Keratinocyte (primary cell): ENCODE measurements around the gene EXOC4. TPM values are rescaled to one million over a fixed set of nuclear protein-coding genes. Genes with fewer than 3 reads are reported as not detected.

Experiments
- DNase-seq: peaks from one replicate; pipeline ENCODE4 v3.0.0-alpha.2; 2011; ENCODE audit warnings: low read depth, missing footprints, low spot score
- FAIRE-seq: peaks from 2 replicates; lab custom pipeline; 2011; peaks lifted over from hg19 to GRCh38; lab: Jason Lieb, UNC
- H2AFZ ChIP-seq: 2 replicates; pipeline ENCODE4 v1.6.0; 2012; ENCODE audit warnings: low read length, control low read depth, inconsistent platforms; ENCODE audit not compliant: control insufficient read depth
- H3K27ac ChIP-seq: 2 replicates; pipeline ENCODE4 v1.5.1; 2011; ENCODE audit warnings: low read length; ENCODE audit not compliant: control insufficient read depth, insufficient read depth
- H3K27me3 ChIP-seq: 3 replicates; pipeline ENCODE4 v1.6.0; 2011; ENCODE audit warnings: low read length; ENCODE audit not compliant: control insufficient read depth, insufficient read depth; ENCODE audit errors: extremely low read depth
- H3K36me3 ChIP-seq, 2 experiments: 2 replicates in 1 of 2; 3 replicates in 1 of 2; pipeline ENCODE4 v1.5.1; 2011; ENCODE audit warnings: low read length in 2 of 2, mild to moderate bottlenecking in 1 of 2; ENCODE audit not compliant: control insufficient read depth in 2 of 2, insufficient read depth in 2 of 2; ENCODE audit errors: extremely low read depth in 1 of 2
- H3K4me1 ChIP-seq: 3 replicates; pipeline ENCODE4 v1.5.1; 2011; ENCODE audit warnings: low read length; ENCODE audit not compliant: control insufficient read depth, insufficient read depth; ENCODE audit errors: extremely low read depth
- H3K4me2 ChIP-seq: 3 replicates; pipeline ENCODE4 v1.6.0; 2011; ENCODE audit warnings: low read depth, low read length; ENCODE audit not compliant: control insufficient read depth, insufficient read depth; ENCODE audit errors: extremely low read depth
- H3K4me3 ChIP-seq, 3 experiments: fragments of 200-600 bp in 1 of 3; sonication (generic) in 1 of 3; 2 replicates in 2 of 3; 3 replicates in 1 of 3; pipeline ENCODE4 v1.5.1; 2011 to 2016; ENCODE audit warnings: low read length in 3 of 3, mild to moderate bottlenecking in 3 of 3, control low read depth in 2 of 3, inconsistent platforms in 1 of 3, low read depth in 1 of 3, mixed read lengths in 1 of 3, mixed run types in 1 of 3, moderate library complexity in 1 of 3; ENCODE audit not compliant: control insufficient read depth in 2 of 3, insufficient read depth in 2 of 3; ENCODE audit errors: extremely low read depth in 1 of 3
- H3K79me2 ChIP-seq: 2 replicates; pipeline ENCODE4 v1.6.0; 2012; ENCODE audit warnings: low read length; ENCODE audit not compliant: control insufficient read depth, insufficient read depth
- H3K9ac ChIP-seq: 3 replicates; pipeline ENCODE4 v1.6.0; 2011; ENCODE audit warnings: low read length; ENCODE audit not compliant: control insufficient read depth, insufficient read depth; ENCODE audit errors: extremely low read depth
- H3K9me1 ChIP-seq: 3 replicates; pipeline ENCODE4 v1.6.0; 2011; ENCODE audit warnings: low read length; ENCODE audit not compliant: control insufficient read depth, insufficient read depth; ENCODE audit errors: extremely low read depth
- H3K9me3 ChIP-seq: 2 replicates; pipeline ENCODE4 v1.5.1; 2012; ENCODE audit warnings: low read depth, low read length; ENCODE audit not compliant: control insufficient read depth
- H4K20me1 ChIP-seq: 3 replicates; pipeline ENCODE4 v1.6.0; 2011; ENCODE audit warnings: low read length; ENCODE audit not compliant: control insufficient read depth, insufficient read depth; ENCODE audit errors: extremely low read depth
- EZH2 ChIP-seq: IDR thresholded peaks from one replicate; pipeline ENCODE4 v1.6.1; 2012; ENCODE audit warnings: inconsistent platforms, mild to moderate bottlenecking, low read length, moderate library complexity
- dilution Hi-C: fragments of 300-500 bp; cut with MboI; formaldehyde crosslinking; loops from one replicate; pipeline ENCODE4 v1.7.0; 2020; ENCODE audit warnings: low sequenced_read_pairs; ENCODE audit not compliant: extremely low pct_ligation_motif_present
- polyA plus RNA-seq, 5 experiments: library from polyadenylated mRNA; depleted of rRNA in 3 of 5; stranded (reverse) in 3 of 5; stranded (forward) in 1 of 5; unstranded in 1 of 5; fragments of >200 nt; gene quantifications; 1 replicate in 1 of 5; 2 replicates in 3 of 5; 3 replicates in 1 of 5; pipeline versions ENCODE4 v1.2.1 to v1.2.3, GENCODE V29; 2011 to 2012; ENCODE audit warnings: missing spikeins in 2 of 5, low read depth in 1 of 5, low replicate concordance in 1 of 5
- TF ChIP-seq, protein P1 (sequence below), 3 experiments: IDR thresholded peaks in 1 of 3; conservative IDR thresholded peaks in 1 of 3; optimal IDR thresholded peaks in 1 of 3; 2 replicates in 2 of 3; 3 replicates in 1 of 3; pipeline versions ENCODE3 to v1.5.1; 2011; ENCODE audit warnings: low read length in 3 of 3, mild to moderate bottlenecking in 3 of 3, moderate library complexity in 2 of 3, control low read depth in 1 of 3, inconsistent platforms in 1 of 3; ENCODE audit not compliant: insufficient read depth in 2 of 3; ENCODE audit errors: extremely low read depth in 1 of 3

The EXOC4 gene
- polyA plus RNA-seq, 1 donor (not counting 4 experiments of a cell fraction or from before 2014, with no cell fraction given): 52.6 TPM

DNA sequence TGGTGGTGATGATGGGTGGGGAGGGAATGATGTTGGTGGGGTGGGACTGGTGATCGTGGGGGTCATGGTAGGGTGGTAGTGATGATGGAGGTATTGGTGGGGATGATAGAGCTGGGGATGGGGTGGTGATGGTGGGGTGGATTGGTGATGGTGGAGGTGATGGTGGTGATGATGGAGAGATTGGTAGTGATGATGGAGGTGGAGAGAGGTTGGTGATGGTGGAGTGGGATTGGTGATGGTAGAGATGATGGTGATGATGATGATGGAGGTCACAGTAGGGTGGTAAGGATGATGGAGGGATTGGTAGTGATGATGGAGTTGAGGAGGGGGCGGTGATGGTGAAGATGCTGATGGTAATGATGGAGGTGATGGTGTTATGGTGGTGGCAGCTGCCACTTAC, 155.3 kb downstream of the EXOC4 start:
- no peaks in the 10 kb centered on the region for H3K79me2 ChIP-seq
- no peaks in the 10 kb centered on the region for H3K36me3 ChIP-seq
- dilution Hi-C loops: no loop called here
- FAIRE-seq: no peak
- H3K27ac ChIP-seq: no peak overlapping the region
- no peak overlapping the region for H3K9ac ChIP-seq
- TF ChIP-seq EZH2: no peak
- TF ChIP-seq, protein P1, sequence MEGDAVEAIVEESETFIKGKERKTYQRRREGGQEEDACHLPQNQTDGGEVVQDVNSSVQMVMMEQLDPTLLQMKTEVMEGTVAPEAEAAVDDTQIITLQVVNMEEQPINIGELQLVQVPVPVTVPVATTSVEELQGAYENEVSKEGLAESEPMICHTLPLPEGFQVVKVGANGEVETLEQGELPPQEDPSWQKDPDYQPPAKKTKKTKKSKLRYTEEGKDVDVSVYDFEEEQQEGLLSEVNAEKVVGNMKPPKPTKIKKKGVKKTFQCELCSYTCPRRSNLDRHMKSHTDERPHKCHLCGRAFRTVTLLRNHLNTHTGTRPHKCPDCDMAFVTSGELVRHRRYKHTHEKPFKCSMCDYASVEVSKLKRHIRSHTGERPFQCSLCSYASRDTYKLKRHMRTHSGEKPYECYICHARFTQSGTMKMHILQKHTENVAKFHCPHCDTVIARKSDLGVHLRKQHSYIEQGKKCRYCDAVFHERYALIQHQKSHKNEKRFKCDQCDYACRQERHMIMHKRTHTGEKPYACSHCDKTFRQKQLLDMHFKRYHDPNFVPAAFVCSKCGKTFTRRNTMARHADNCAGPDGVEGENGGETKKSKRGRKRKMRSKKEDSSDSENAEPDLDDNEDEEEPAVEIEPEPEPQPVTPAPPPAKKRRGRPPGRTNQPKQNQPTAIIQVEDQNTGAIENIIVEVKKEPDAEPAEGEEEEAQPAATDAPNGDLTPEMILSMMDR (optimal IDR thresholded peaks at IDR 0.05 in 1 of 3, IDR thresholded peaks at IDR 0.05 in 1 of 3, conservative IDR thresholded peaks at IDR 0.05 in 1 of 3; ENCODE audit: extremely low read depth in 1 of 3, insufficient read depth in 2 of 3, low read length in 3 of 3): no peak
- no peak overlapping the region for H3K4me2 ChIP-seq
- no peaks in the 10 kb centered on the region for H3K9me3 ChIP-seq
- no peak for DNase-seq
- no peak overlapping the region for H2AFZ ChIP-seq
- no peaks in the 10 kb centered on the region for H4K20me1 ChIP-seq
- no peaks in the 10 kb centered on the region for H3K4me1 ChIP-seq
- no peak overlapping the region for H3K4me3 ChIP-seq
- H3K27me3 ChIP-seq: no peaks in the 10 kb centered on the region
- H3K9me1 ChIP-seq: no peaks in the 10 kb centered on the region

DNA sequence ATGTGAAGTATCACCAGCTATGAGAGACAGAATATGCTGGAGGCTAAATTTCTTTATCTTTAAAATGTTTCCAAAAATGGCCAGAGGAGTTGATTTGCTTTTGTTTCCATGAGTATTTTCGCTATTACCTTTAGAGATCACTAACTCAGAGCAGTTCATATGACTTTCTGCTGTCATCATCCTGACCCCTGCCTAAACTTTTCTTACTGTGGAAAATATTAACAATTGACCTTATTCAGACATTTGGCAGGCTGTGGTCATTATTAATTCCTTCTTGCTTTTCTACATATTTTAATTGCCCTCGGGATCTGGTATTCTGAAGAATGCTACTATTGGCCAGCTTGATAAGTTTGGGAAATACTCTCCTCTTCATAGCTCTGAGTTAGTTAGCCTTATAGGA, 156.5 kb downstream of the EXOC4 start:
- Histone ChIP-seq H3K36me3 (no peaks in the 10 kb centered on the region), H3K9me1 (no peaks in the 10 kb centered on the region), H3K4me2 (no peak overlapping the region), H3K79me2 (no peaks in the 10 kb centered on the region), H4K20me1 (no peaks in the 10 kb centered on the region), H3K9me3 (no peaks in the 10 kb centered on the region), H3K4me1 (no peaks in the 10 kb centered on the region), H3K27me3 (no peaks in the 10 kb centered on the region), H3K27ac (no peak overlapping the region), H3K4me3 (no peak overlapping the region), H3K9ac (no peak overlapping the region), H2AFZ (no peak overlapping the region)
- no peak for FAIRE-seq
- no peak for DNase-seq
- TF ChIP-seq EZH2: no peak
- TF ChIP-seq, protein P1 (optimal IDR thresholded peaks at IDR 0.05 in 1 of 3, IDR thresholded peaks at IDR 0.05 in 1 of 3, conservative IDR thresholded peaks at IDR 0.05 in 1 of 3; ENCODE audit: extremely low read depth in 1 of 3, insufficient read depth in 2 of 3, low read length in 3 of 3): no peak
- dilution Hi-C loops: no loop called here
